HEK293 (cell line): ENCODE results near the gene UPF2.

Experiments
- CTCF ChIA-PET: fragments of 350-600 bp; formaldehyde crosslinking; extraction: SDS; loops from one replicate; lab custom pipeline; 2021; ENCODE audit warnings: antibody characterized with exemption; lab: Yijun Ruan, JAX
- POLR2A ChIA-PET: fragments of 300-600 bp; formaldehyde crosslinking; extraction: SDS; loops from one replicate; lab custom pipeline; 2020; ENCODE audit warnings: antibody characterized with exemption, inconsistent platforms; lab: Yijun Ruan, JAX
- H3K27ac ChIP-seq: fragments of 200-500 bp; sonication (Bioruptor generic); 2 replicates; pipeline ENCODE4 v1.5.1; 2014; ENCODE audit warnings: low read depth, low read length, control low read depth, inconsistent platforms; ENCODE audit errors: extremely low read depth
- H3K36me3 ChIP-seq, 2 experiments: fragments of 200-500 bp in 1 of 2; sonication (Bioruptor generic) in 1 of 2; 1 replicate in 1 of 2; 2 replicates in 1 of 2; pipeline ENCODE4 v1.5.1; 2014 to 2017; ENCODE audit warnings: inconsistent platforms in 2 of 2, low read length in 2 of 2; ENCODE audit not compliant: control insufficient read depth in 2 of 2, insufficient read depth in 1 of 2
- H3K4me1 ChIP-seq: fragments of 200-500 bp; sonication (Bioruptor generic); 2 replicates; pipeline ENCODE4 v1.5.1; 2014; ENCODE audit warnings: mild to moderate bottlenecking, low read length, inconsistent platforms; ENCODE audit not compliant: control insufficient read depth, insufficient read depth
- H3K4me3 ChIP-seq: 2 replicates; pipeline ENCODE4 v1.5.1; 2011; ENCODE audit warnings: low read depth, mild to moderate bottlenecking, control low read depth, low read length, moderate library complexity
- H3K9me3 ChIP-seq: fragments of 200-500 bp; sonication (Bioruptor generic); 2 replicates; pipeline ENCODE4 v1.5.1; 2014; ENCODE audit warnings: low read depth, low read length, inconsistent platforms; ENCODE audit not compliant: control insufficient read depth, insufficient read depth
- GLIS1 ChIP-seq: fragments of 450-650 bp; formaldehyde crosslinking; IDR thresholded peaks from 2 replicates; pipeline ENCODE4 v1.5.1; 2016; ENCODE audit warnings: missing biosample characterization, missing genetic modification characterization
- HOXA7 ChIP-seq: sonication (generic); formaldehyde crosslinking; IDR thresholded peaks from 2 replicates; pipeline ENCODE4 v1.8.1; 2022; ENCODE audit warnings: missing genetic modification reagents, borderline replicate concordance
- HOXC10 ChIP-seq: sonication (generic); formaldehyde crosslinking; IDR thresholded peaks from 2 replicates; pipeline ENCODE4 v1.8.1; 2023; ENCODE audit warnings: mild to moderate bottlenecking, missing genetic modification reagents
- MYNN ChIP-seq: fragments of 450-650 bp; formaldehyde crosslinking; IDR thresholded peaks from 2 replicates; pipeline ENCODE4 v1.5.1; 2016; ENCODE audit warnings: missing biosample characterization, missing genetic modification characterization, borderline replicate concordance
- SCRT2 ChIP-seq: fragments of 450-650 bp; formaldehyde crosslinking; IDR thresholded peaks from 2 replicates; pipeline ENCODE4 v1.5.1; 2016; ENCODE audit warnings: missing biosample characterization, missing genetic modification characterization
- ZNF10 ChIP-seq: fragments of 450-650 bp; formaldehyde crosslinking; IDR thresholded peaks from 2 replicates; pipeline ENCODE4 v1.5.1; 2017; ENCODE audit warnings: missing biosample characterization, missing genetic modification characterization
- ZNF132 ChIP-seq: fragments of 450-650 bp; formaldehyde crosslinking; IDR thresholded peaks from 2 replicates; pipeline ENCODE4 v1.5.1; 2017; ENCODE audit warnings: missing biosample characterization, missing genetic modification characterization, borderline replicate concordance
- ZNF138 ChIP-seq: fragments of 450-650 bp; formaldehyde crosslinking; IDR thresholded peaks from 2 replicates; pipeline ENCODE4 v1.5.1; 2016; ENCODE audit warnings: missing biosample characterization, missing genetic modification characterization, borderline replicate concordance
- ZNF211 ChIP-seq: fragments of 450-650 bp; formaldehyde crosslinking; IDR thresholded peaks from 2 replicates; pipeline ENCODE4 v1.5.1; 2016; ENCODE audit warnings: low read depth, missing biosample characterization, missing genetic modification characterization
- ZNF302 ChIP-seq: fragments of 450-650 bp; formaldehyde crosslinking; IDR thresholded peaks from 2 replicates; pipeline ENCODE4 v1.5.1; 2016; ENCODE audit warnings: missing biosample characterization, missing genetic modification characterization, low read depth
- ZNF354C ChIP-seq: fragments of 450-650 bp; formaldehyde crosslinking; IDR thresholded peaks from 2 replicates; pipeline ENCODE4 v1.5.1; 2016; ENCODE audit warnings: missing biosample characterization, missing genetic modification characterization, low read depth, borderline replicate concordance
- ZNF530 ChIP-seq: fragments of 450-650 bp; formaldehyde crosslinking; IDR thresholded peaks from 2 replicates; pipeline ENCODE4 v1.5.1; 2016; ENCODE audit warnings: low read depth, missing biosample characterization, missing genetic modification characterization
- ZNF561 ChIP-seq: fragments of 450-650 bp; IDR thresholded peaks from 2 replicates; pipeline ENCODE4 v1.5.1; 2018; ENCODE audit warnings: missing biosample characterization, missing genetic modification characterization, borderline replicate concordance
- ZNF596 ChIP-seq: fragments of 450-650 bp; IDR thresholded peaks from 2 replicates; pipeline ENCODE4 v1.5.0; 2018; ENCODE audit warnings: missing biosample characterization, mild to moderate bottlenecking, missing genetic modification characterization, moderate library complexity
- ZNF610 ChIP-seq: fragments of 450-650 bp; formaldehyde crosslinking; IDR thresholded peaks from 2 replicates; pipeline ENCODE4 v1.5.1; 2016; ENCODE audit warnings: missing biosample characterization, missing genetic modification characterization, borderline replicate concordance
- ZNF664 ChIP-seq: fragments of 450-650 bp; formaldehyde crosslinking; IDR thresholded peaks from 2 replicates; pipeline ENCODE4 v1.5.1; 2016; ENCODE audit warnings: missing biosample characterization, missing genetic modification characterization
- ZNF747 ChIP-seq: fragments of 450-650 bp; formaldehyde crosslinking; IDR thresholded peaks from 2 replicates; pipeline ENCODE4 v1.5.1; 2016; ENCODE audit warnings: missing biosample characterization, missing genetic modification characterization
- ZSCAN16 ChIP-seq: fragments of 450-650 bp; formaldehyde crosslinking; IDR thresholded peaks from 2 replicates; pipeline ENCODE4 v1.5.1; 2016; ENCODE audit warnings: missing biosample characterization, missing genetic modification characterization
- TF ChIP-seq, protein P1 (sequence below): fragments of 450-650 bp; formaldehyde crosslinking; IDR thresholded peaks from 2 replicates; pipeline ENCODE4 v1.5.1; 2016; ENCODE audit warnings: missing biosample characterization, missing genetic modification characterization, borderline replicate concordance
- TF ChIP-seq, protein P2 (sequence below): fragments of 450-650 bp; formaldehyde crosslinking; IDR thresholded peaks from 2 replicates; pipeline ENCODE4 v1.5.1; 2016; ENCODE audit warnings: missing biosample characterization, missing genetic modification characterization

Gene UPF2

DNA sequence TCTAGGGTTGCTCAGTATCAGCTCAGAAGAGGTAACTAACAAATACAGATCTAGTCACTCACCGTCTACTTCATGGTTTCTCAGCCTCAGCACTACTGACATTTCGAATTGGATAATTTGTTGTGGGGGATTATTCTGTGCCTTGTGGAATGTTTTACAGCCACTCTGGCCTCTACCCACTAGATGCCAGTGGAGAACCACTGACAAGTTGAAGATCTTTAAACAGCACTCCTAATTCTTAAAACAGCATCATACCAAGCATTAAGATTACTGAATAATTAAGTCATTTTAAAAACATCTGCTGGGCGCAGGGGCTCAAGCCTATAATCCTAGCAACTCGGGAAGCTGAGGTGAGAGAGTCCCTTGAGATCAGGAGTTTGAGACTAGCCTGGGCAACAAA, 82.6 kb downstream of the UPF2 start:
- Histone ChIP-seq H3K36me3 (peaks cover 25 to 73% of the 10 kb centered on the region in 2 experiments), H3K9me3 (no peaks in the 10 kb centered on the region), H3K4me3 (no peak overlapping the region), H3K4me1 (no peaks in the 10 kb centered on the region), H3K27ac (no peak overlapping the region)
- ChIA-PET CTCF (no interaction called here), POLR2A (no interaction called here)
- TF ChIP-seq, protein P1, sequence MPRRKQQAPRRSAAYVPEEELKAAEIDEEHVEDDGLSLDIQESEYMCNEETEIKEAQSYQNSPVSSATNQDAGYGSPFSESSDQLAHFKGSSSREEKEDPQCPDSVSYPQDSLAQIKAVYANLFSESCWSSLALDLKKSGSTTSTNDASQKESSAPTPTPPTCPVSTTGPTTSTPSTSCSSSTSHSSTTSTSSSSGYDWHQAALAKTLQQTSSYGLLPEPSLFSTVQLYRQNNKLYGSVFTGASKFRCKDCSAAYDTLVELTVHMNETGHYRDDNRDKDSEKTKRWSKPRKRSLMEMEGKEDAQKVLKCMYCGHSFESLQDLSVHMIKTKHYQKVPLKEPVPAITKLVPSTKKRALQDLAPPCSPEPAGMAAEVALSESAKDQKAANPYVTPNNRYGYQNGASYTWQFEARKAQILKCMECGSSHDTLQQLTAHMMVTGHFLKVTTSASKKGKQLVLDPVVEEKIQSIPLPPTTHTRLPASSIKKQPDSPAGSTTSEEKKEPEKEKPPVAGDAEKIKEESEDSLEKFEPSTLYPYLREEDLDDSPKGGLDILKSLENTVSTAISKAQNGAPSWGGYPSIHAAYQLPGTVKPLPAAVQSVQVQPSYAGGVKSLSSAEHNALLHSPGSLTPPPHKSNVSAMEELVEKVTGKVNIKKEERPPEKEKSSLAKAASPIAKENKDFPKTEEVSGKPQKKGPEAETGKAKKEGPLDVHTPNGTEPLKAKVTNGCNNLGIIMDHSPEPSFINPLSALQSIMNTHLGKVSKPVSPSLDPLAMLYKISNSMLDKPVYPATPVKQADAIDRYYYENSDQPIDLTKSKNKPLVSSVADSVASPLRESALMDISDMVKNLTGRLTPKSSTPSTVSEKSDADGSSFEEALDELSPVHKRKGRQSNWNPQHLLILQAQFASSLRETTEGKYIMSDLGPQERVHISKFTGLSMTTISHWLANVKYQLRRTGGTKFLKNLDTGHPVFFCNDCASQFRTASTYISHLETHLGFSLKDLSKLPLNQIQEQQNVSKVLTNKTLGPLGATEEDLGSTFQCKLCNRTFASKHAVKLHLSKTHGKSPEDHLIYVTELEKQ: no peak
- TF ChIP-seq ZNF354C (tag by site-specific recombination) (no peak), GLIS1 (tag by site-specific recombination) (no peak), ZSCAN16 (no peak), ZNF302 (tag by site-specific recombination) (no peak), ZNF610 (no peak), ZNF596 (tag by site-specific recombination) (no peak), ZNF10 (tag by site-specific recombination) (no peak), SCRT2 (tag by site-specific recombination) (no peak), HOXA7 (CRISPR knock-in tag) (no peak), ZNF747 (tag by site-specific recombination) (no peak), ZNF664 (tag by site-specific recombination) (no peak)
- TF ChIP-seq, protein P2, sequence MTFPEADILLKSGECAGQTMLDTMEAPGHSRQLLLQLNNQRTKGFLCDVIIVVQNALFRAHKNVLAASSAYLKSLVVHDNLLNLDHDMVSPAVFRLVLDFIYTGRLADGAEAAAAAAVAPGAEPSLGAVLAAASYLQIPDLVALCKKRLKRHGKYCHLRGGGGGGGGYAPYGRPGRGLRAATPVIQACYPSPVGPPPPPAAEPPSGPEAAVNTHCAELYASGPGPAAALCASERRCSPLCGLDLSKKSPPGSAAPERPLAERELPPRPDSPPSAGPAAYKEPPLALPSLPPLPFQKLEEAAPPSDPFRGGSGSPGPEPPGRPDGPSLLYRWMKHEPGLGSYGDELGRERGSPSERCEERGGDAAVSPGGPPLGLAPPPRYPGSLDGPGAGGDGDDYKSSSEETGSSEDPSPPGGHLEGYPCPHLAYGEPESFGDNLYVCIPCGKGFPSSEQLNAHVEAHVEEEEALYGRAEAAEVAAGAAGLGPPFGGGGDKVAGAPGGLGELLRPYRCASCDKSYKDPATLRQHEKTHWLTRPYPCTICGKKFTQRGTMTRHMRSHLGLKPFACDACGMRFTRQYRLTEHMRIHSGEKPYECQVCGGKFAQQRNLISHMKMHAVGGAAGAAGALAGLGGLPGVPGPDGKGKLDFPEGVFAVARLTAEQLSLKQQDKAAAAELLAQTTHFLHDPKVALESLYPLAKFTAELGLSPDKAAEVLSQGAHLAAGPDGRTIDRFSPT (tag by site-specific recombination): no peak

DNA sequence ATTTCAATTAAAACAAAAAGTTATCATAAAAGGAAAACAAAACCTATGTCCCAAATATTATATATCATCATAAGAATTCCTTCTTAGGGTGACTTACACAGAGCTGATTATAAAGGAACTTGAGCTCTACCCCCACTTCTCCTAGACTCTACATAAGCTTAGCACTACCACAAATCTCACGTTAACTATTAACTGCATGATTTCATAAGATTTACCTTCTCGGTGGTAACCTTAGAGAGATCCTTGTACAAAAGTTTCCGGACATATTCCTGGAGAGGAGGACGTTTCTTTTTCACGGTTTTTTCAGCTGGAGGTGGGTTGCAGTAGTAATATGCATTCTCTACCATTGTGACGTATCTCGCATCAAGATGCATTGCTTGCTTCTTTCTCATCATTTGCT, 83.7 kb downstream of the UPF2 start:
- H3K36me3 ChIP-seq: peaks cover 25 to 66% of the 10 kb centered on the region in 2 experiments
- CTCF ChIA-PET: no interaction called here
- H3K27ac ChIP-seq: no peak overlapping the region
- H3K9me3 ChIP-seq: no peaks in the 10 kb centered on the region
- TF ChIP-seq ZNF211 (tag by site-specific recombination): no peak
- no peak for TF ChIP-seq ZNF530 (tag by site-specific recombination)
- no peak for TF ChIP-seq ZNF138 (tag by site-specific recombination)
- no peak for TF ChIP-seq ZNF302 (tag by site-specific recombination)
- TF ChIP-seq ZNF132 (tag by site-specific recombination): no peak
- no peak for TF ChIP-seq ZNF561
- no peak for TF ChIP-seq HOXC10 (CRISPR knock-in tag)
- no peak for TF ChIP-seq MYNN (tag by site-specific recombination)
- no peaks in the 10 kb centered on the region for H3K4me1 ChIP-seq
- no peak overlapping the region for H3K4me3 ChIP-seq
- POLR2A ChIA-PET: no interaction called here
